K562 (cell line): ENCODE results near the gene HAAO. TPM values are rescaled to one million over a fixed set of nuclear protein-coding genes. Genes with fewer than 3 reads are reported as not detected.

Experiments used
- ATAC-seq: fragments of 200-7000 bp; cut with Tn5 transposase; 3 replicates; pipeline ENCODE4 v1.9.1; 2020; ENCODE audit warnings: moderate library complexity
- BruUV-seq: library from RNA; stranded (reverse); fragments of 400-500 nt; replicated peaks from 2 replicates; lab custom pipeline; 2021; lab: Mats Ljungman, UMichigan
- CTCF ChIA-PET: fragments of 300-600 bp; formaldehyde crosslinking; extraction: SDS; loops from one replicate; lab custom pipeline; 2021; ENCODE audit warnings: low intra/inter-chr PET ratio; lab: Yijun Ruan, JAX
- POLR2A ChIA-PET: fragments of 300-600, 350-650 bp; sonication (Branson Sonifier 250); formaldehyde crosslinking; extraction: SDS; loops from one replicate; lab custom pipeline; 2021; ENCODE audit warnings: antibody characterized with exemption, inconsistent platforms; lab: Yijun Ruan, JAX
- DNase-seq, 4 experiments: peaks; one replicate each; pipeline versions ENCODE4 v3.0.0 to v3.0.0-alpha.2; 2011 to 2018; ENCODE audit warnings: low spot score in 3 of 4, mixed read lengths in 3 of 4; ENCODE audit errors: extremely low read depth in 1 of 4
- FAIRE-seq: peaks from 2 replicates; lab custom pipeline; 2011; peaks lifted over from hg19 to GRCh38; lab: Jason Lieb, UNC
- H2AFZ ChIP-seq: 2 replicates; pipeline ENCODE4 v1.6.0; 2011; ENCODE audit warnings: low read depth, low read length, control low read depth, inconsistent platforms
- H3K27ac ChIP-seq: fragments of 200-600 bp; 3 replicates; pipeline ENCODE4 v1.8.0; 2011; ENCODE audit warnings: low read depth, mild to moderate bottlenecking, control low read depth, inconsistent platforms, low read length, moderate library complexity, mixed read lengths; ENCODE audit errors: extremely low read depth
- H3K27me3 ChIP-seq, 2 experiments: fragments of 300-600 bp in 1 of 2; 2 replicates in 1 of 2; 3 replicates in 1 of 2; pipeline versions ENCODE4 v1.6.0 to v1.8.0; 2011; ENCODE audit warnings: inconsistent platforms in 2 of 2, low read length in 2 of 2, mild to moderate bottlenecking in 1 of 2, mixed read lengths in 1 of 2, moderate library complexity in 1 of 2; ENCODE audit not compliant: control insufficient read depth in 2 of 2, insufficient read depth in 2 of 2
- H3K36me3 ChIP-seq: fragments of 300-600 bp; 3 replicates; pipeline ENCODE4 v1.8.0; 2011; ENCODE audit warnings: mild to moderate bottlenecking, low read length, inconsistent platforms; ENCODE audit not compliant: control insufficient read depth, insufficient read depth
- H3K4me1 ChIP-seq, 2 experiments: fragments of 200-600 bp in 1 of 2; replicated peaks in 1 of 2; 2 replicates in 1 of 2; 3 replicates in 1 of 2; pipeline versions ENCODE4 v1.5.1 to v1.8.0; 2011; ENCODE audit warnings: inconsistent platforms in 2 of 2, low read length in 2 of 2, mild to moderate bottlenecking in 1 of 2, mixed read lengths in 1 of 2, moderate library complexity in 1 of 2; ENCODE audit not compliant: control insufficient read depth in 2 of 2, insufficient read depth in 2 of 2
- H3K4me2 ChIP-seq: 2 replicates; pipeline ENCODE4 v1.6.1; 2011; ENCODE audit warnings: low read length, control low read depth, inconsistent platforms, mixed read lengths; ENCODE audit not compliant: insufficient read depth
- H3K4me3 ChIP-seq: fragments of 200-600 bp; sonication (generic), shearing (Covaris generic); 2 replicates; pipeline ENCODE4 v1.5.1; 2016; ENCODE audit warnings: control low read depth, inconsistent platforms
- H3K79me2 ChIP-seq: fragments of 200-600 bp; 3 replicates; pipeline ENCODE4 v1.8.0; 2011; ENCODE audit warnings: low read length, inconsistent platforms; ENCODE audit not compliant: control insufficient read depth, insufficient read depth
- H3K9ac ChIP-seq, 2 experiments: 2 replicates each; pipeline versions ENCODE4 v1.6.0 to v1.6.1; 2011; ENCODE audit warnings: low read depth in 2 of 2, low read length in 2 of 2, control low read depth in 1 of 2, inconsistent platforms in 1 of 2, mild to moderate bottlenecking in 1 of 2, mixed read lengths in 1 of 2; ENCODE audit not compliant: insufficient read depth in 1 of 2
- H3K9me1 ChIP-seq: one replicate; pipeline ENCODE4 v1.6.0; 2011; ENCODE audit warnings: inconsistent platforms, mild to moderate bottlenecking, low read length, moderate library complexity; ENCODE audit not compliant: control insufficient read depth, insufficient read depth
- H3K9me3 ChIP-seq: replicated peaks from 2 replicates; pipeline ENCODE4 v1.5.1; 2011; ENCODE audit warnings: low read depth, low read length, inconsistent platforms; ENCODE audit not compliant: control insufficient read depth, insufficient read depth
- H4K20me1 ChIP-seq: replicated peaks from 2 replicates; pipeline ENCODE4 v1.6.1; 2011; ENCODE audit warnings: low read length, inconsistent platforms, mixed read lengths; ENCODE audit not compliant: control insufficient read depth, insufficient read depth
- ADNP ChIP-seq: fragments of 200-800 bp; sonication (Bioruptor generic); IDR thresholded peaks from 2 replicates; pipeline ENCODE4 v1.6.1; 2016; ENCODE audit warnings: missing genetic modification characterization, missing compliant biosample characterization
- CAMTA2 ChIP-seq: fragments of 250-450 bp; sonication (Bioruptor Pico); conservative IDR thresholded peaks from 2 replicates; pipeline ENCODE4 v1.5.1; 2022
- HMGN3 ChIP-seq: IDR thresholded peaks from 2 replicates; pipeline ENCODE4 v1.6.1; 2011; ENCODE audit warnings: borderline replicate concordance, low read depth, mild to moderate bottlenecking, mixed read lengths, low read length; ENCODE audit not compliant: insufficient read length; ENCODE audit errors: extremely low read depth
- MAFF ChIP-seq: IDR thresholded peaks from 2 replicates; pipeline ENCODE4 v1.6.1; 2012; ENCODE audit warnings: low read length, improper control_type of control experiment
- NFYB ChIP-seq: IDR thresholded peaks from 2 replicates; pipeline ENCODE4 v1.6.1; 2011; ENCODE audit warnings: mild to moderate bottlenecking, moderate library complexity; ENCODE audit not compliant: insufficient read length; ENCODE audit errors: extremely low read depth
- SMARCA5 ChIP-seq: fragments of 450-650 bp; IDR thresholded peaks from 2 replicates; pipeline ENCODE4 v1.6.1; 2016
- ZNF431 ChIP-seq: sonication (generic); formaldehyde crosslinking; IDR thresholded peaks from 2 replicates; pipeline ENCODE4 v1.8.0; 2022; ENCODE audit warnings: mild to moderate bottlenecking, missing genetic modification reagents
- ZNF695 ChIP-seq: fragments of 450-650 bp; formaldehyde crosslinking; IDR thresholded peaks from 2 replicates; pipeline ENCODE4 v1.4.0; 2020; ENCODE audit warnings: mild to moderate bottlenecking, moderate library complexity
- WGBS: fragments of 100-300 bp; shearing (Covaris generic); methylation state at CpG from one replicate; pipeline ENCODE4 v1.1.6; 2016; ENCODE audit warnings: low coverage, mixed read lengths; ENCODE audit not compliant: insufficient coverage; ENCODE audit errors: missing lambda C conversion rate; 5-methylcytosine and 5-hydroxymethylcytosine counted together
- in situ Hi-C: fragments of 300-500 bp; cut with MboI; formaldehyde crosslinking; loops from 4 replicates; pipeline ENCODE4 v1.15.0; 2018; ENCODE audit warnings: inconsistent platforms, mixed read lengths
- intact Hi-C: fragments of 100-400 bp; cut with micrococcal nuclease; formaldehyde crosslinking; loops from 2 replicates; pipeline ENCODE4 v1.14.2; 2022
- polyA plus RNA-seq, 8 experiments: library from polyadenylated mRNA; depleted of rRNA in 4 of 8; stranded (reverse) in 5 of 8; unstranded in 3 of 8; fragments of >200 nt; fragmentation: Nextera tagmentation in 2 of 8; fragmentation: Illumina TruSeq in 1 of 8; extraction: Ambion mirVana in 2 of 8; extraction: Trizol in 1 of 8; gene quantifications; 2 replicates each; pipeline versions ENCODE4 v1.2.1 to v1.2.3, GENCODE V29; 2011 to 2014; ENCODE audit warnings: inconsistent platforms in 1 of 8, missing spikeins in 1 of 8
- total RNA-seq, 7 experiments: library from RNA; depleted of rRNA in 6 of 7; stranded (reverse); fragments of >200 nt in 6 of 7; fragmentation: Illumina TruSeq in 2 of 7; extraction: Trizol in 2 of 7; gene quantifications; 2 replicates each; pipeline versions ENCODE4 v1.2.1 to v1.2.3, GENCODE V29; 2011 to 2021; ENCODE audit warnings: low replicate concordance in 1 of 7
- TF ChIP-seq, protein P1 (sequence below), 2 experiments: IDR thresholded peaks; 2 replicates each; pipeline ENCODE4 v1.6.1; 2012; ENCODE audit warnings: improper control_type of control experiment in 2 of 2, low read depth in 2 of 2, low read length in 2 of 2, borderline replicate concordance in 1 of 2
- TF ChIP-seq, protein P2 (sequence below): fragments of 450-650 bp; IDR thresholded peaks from 2 replicates; pipeline ENCODE4 v1.6.1; 2016; ENCODE audit warnings: antibody characterized with exemption

The HAAO gene
- total and polyA plus RNA-seq, 9 of the 15 experiments (the other 6 are each of a cell fraction or from before 2014, with no cell fraction given) = not detected

DNA sequence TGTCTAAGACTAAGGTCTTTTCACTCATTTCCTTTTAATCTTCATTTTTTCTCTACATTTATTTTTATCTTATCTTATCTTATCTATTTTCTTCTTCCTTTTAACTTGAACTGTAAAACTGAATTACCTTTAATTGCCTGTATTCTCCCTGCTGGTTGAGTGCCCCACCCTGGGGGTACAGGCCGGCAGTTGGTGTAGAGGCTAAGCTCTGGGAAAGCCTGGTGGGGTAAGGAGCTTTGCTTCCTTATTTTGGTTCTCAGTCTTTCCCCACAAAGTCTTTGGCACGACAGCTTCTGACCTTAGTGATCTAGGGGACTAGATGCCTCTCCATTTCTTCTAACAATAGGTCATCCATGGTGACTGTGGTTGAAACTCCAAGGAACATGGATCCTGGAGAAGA, 26.8 kb upstream of the HAAO start:
- no peak overlapping the region; a peak in 1 of 4 replicates for H3K9ac ChIP-seq
- 17% methylated on average over 2 of the region's 2 CpGs for WGBS
- no peak overlapping the region for H3K4me3 ChIP-seq
- H4K20me1 ChIP-seq = no peaks in the 10 kb centered on the region
- no peaks in the 10 kb centered on the region for H3K36me3 ChIP-seq
- no peak overlapping the region; the same call in 1 of the 2 replicates for H2AFZ ChIP-seq
- intact Hi-C loops (no loop called here), in situ Hi-C loops (no loop called here)
- 0 out of 2 replicates have a peak, but pooled peaks cover 1% of the 10 kb centered on the region for H3K9me3 ChIP-seq
- no peak for TF ChIP-seq MAFF
- TF ChIP-seq ZNF431 (CRISPR knock-in tag) = no peak
- TF ChIP-seq ZNF695 (CRISPR knock-in tag) = no peak
- TF ChIP-seq SMARCA5 = no peak
- TF ChIP-seq CAMTA2 (CRISPR knock-in tag) = no peak
- TF ChIP-seq ADNP (tag) = no peak
- TF ChIP-seq, protein P1, sequence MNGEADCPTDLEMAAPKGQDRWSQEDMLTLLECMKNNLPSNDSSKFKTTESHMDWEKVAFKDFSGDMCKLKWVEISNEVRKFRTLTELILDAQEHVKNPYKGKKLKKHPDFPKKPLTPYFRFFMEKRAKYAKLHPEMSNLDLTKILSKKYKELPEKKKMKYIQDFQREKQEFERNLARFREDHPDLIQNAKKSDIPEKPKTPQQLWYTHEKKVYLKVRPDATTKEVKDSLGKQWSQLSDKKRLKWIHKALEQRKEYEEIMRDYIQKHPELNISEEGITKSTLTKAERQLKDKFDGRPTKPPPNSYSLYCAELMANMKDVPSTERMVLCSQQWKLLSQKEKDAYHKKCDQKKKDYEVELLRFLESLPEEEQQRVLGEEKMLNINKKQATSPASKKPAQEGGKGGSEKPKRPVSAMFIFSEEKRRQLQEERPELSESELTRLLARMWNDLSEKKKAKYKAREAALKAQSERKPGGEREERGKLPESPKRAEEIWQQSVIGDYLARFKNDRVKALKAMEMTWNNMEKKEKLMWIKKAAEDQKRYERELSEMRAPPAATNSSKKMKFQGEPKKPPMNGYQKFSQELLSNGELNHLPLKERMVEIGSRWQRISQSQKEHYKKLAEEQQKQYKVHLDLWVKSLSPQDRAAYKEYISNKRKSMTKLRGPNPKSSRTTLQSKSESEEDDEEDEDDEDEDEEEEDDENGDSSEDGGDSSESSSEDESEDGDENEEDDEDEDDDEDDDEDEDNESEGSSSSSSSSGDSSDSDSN (IDR thresholded peaks at IDR 0.05; ENCODE audit: borderline replicate concordance in 1 of 2, low read depth in 2 of 2, low read length in 2 of 2) = no peak
- TF ChIP-seq NFYB = no peak
- TF ChIP-seq HMGN3 = no peak
- TF ChIP-seq, protein P2, sequence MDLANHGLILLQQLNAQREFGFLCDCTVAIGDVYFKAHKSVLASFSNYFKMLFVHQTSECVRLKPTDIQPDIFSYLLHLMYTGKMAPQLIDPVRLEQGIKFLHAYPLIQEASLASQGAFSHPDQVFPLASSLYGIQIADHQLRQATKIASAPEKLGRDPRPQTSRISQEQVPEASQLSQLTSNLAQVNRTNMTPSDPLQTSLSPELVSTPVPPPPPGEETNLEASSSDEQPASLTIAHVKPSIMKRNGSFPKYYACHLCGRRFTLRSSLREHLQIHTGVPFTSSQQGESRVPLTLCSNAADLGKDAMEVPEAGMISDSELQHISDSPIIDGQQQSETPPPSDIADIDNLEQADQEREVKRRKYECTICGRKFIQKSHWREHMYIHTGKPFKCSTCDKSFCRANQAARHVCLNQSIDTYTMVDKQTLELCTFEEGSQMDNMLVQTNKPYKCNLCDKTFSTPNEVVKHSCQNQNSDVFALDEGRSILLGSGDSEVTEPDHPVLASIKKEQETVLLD = no peak
- no peak overlapping the region for H3K27ac ChIP-seq
- H3K4me1 ChIP-seq = no peaks in the 10 kb centered on the region; a peak in 2 of 5 replicates
- ATAC-seq (no peak), DNase-seq (no peak), FAIRE-seq (no peak)
- CTCF ChIA-PET = interaction anchor here (0.8 kb wide), 1 partner anchor 9 kb away, joined by 3 read pairs; no protein-coding TSS in a partner anchor
- no peaks in the 10 kb centered on the region for H3K79me2 ChIP-seq
- H3K4me2 ChIP-seq = no peak overlapping the region
- no TSS peak for BruUV-seq
- H3K27me3 ChIP-seq = no peaks in the 10 kb centered on the region; a peak in 1 of 5 replicates
- H3K9me1 ChIP-seq = no peaks in the 10 kb centered on the region
- POLR2A ChIA-PET = interaction anchor here (2.6 kb wide), 1 partner anchor 9 kb away, joined by 17 read pairs; no protein-coding TSS in a partner anchor
